PC-9 (cell line): ENCODE results near the gene FSTL1.

Experiments
- EZH2 ChIP-seq: fragments of 200-600 bp; sonication (generic); IDR thresholded peaks from 2 replicates; pipeline ENCODE4 v1.8.0; 2017; ENCODE audit warnings: antibody characterized with exemption, low read depth
- TF ChIP-seq, protein P1 (sequence below): fragments of 200-600 bp; sonication (generic); conservative IDR thresholded peaks from 2 replicates; pipeline ENCODE4 v1.6.1; 2017; ENCODE audit warnings: mixed run types, antibody characterized with exemption, mild to moderate bottlenecking, moderate library complexity

DNA sequence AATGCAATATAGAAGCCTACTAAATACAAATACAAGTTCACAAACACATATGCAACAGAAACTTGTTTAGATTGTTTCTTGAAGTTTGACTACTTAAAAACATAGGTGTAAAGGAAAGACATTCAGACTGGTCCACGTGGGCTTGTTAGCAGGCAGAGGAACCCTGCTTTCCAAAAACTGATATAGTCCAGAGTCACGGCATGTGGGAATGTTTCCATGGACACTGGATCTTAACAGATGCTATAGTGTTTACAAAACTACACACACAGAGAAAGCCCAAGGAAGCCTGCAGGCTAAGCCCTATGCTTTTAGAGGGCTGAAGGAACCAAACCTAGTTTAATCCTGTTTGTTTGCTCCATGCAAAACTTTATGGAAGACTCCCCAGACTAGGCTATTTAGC is 56.4 kb downstream of the FSTL1 start:
- TF ChIP-seq, protein P1, sequence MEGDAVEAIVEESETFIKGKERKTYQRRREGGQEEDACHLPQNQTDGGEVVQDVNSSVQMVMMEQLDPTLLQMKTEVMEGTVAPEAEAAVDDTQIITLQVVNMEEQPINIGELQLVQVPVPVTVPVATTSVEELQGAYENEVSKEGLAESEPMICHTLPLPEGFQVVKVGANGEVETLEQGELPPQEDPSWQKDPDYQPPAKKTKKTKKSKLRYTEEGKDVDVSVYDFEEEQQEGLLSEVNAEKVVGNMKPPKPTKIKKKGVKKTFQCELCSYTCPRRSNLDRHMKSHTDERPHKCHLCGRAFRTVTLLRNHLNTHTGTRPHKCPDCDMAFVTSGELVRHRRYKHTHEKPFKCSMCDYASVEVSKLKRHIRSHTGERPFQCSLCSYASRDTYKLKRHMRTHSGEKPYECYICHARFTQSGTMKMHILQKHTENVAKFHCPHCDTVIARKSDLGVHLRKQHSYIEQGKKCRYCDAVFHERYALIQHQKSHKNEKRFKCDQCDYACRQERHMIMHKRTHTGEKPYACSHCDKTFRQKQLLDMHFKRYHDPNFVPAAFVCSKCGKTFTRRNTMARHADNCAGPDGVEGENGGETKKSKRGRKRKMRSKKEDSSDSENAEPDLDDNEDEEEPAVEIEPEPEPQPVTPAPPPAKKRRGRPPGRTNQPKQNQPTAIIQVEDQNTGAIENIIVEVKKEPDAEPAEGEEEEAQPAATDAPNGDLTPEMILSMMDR, result no peak
- TF ChIP-seq EZH2, result no peak
